HG03045 (cell line): ENCODE results near the gene CLIC3.

ENCODE experiments used
- ATAC-seq: cut with Tn5 transposase; IDR thresholded peaks from one replicate; pipeline ENCODE4 v1.9.1; 2021; ENCODE audit warnings: mild to moderate bottlenecking, moderate library complexity; ENCODE audit not compliant: unreplicated experiment

The CLIC3 gene

GRCh38 chr9:136954270-136955083 is 41.9 kb downstream of the CLIC3 start:
- no peak for ATAC-seq

GRCh38 chr9:136953771-136954269 is 42.5 kb downstream of the CLIC3 start:
- ATAC-seq, result no peak

GRCh38 chr9:136952876-136953770 is 43.2 kb downstream of the CLIC3 start:
- no peak for ATAC-seq

GRCh38 chr9:136952321-136952850 is 44.0 kb downstream of the CLIC3 start:
- ATAC-seq, result no peak

- no peak for ATAC-seq
Observed at GRCh38 chr9:136951541-136952320, 44.6 kb downstream of the CLIC3 start, which contains the start of gene LCN12. Gene LCN12 (plus strand): TSS chr9:136952273. CDS start chr9:136952328, 55 bp downstream.

- no peak for ATAC-seq
Observed at GRCh38 chr9:136950656-136951276, 45.6 kb downstream of the CLIC3 start.

GRCh38 chr9:136949817-136950655 is 46.3 kb downstream of the CLIC3 start:
- ATAC-seq, result peak; percentile 86

GRCh38 chr9:136949239-136949816 is 47.0 kb downstream of the CLIC3 start:
- no peak for ATAC-seq

- no peak for ATAC-seq
Observed at GRCh38 chr9:136947955-136948510, 48.3 kb downstream of the CLIC3 start.

GRCh38 chr9:136947028-136947891 is 49.1 kb downstream of the CLIC3 start:
- no peak for ATAC-seq

- no peak for ATAC-seq
Observed at GRCh38 chr9:136946228-136947027, 49.9 kb downstream of the CLIC3 start.

GRCh38 chr9:136945333-136946227 is 50.8 kb downstream of the CLIC3 start:
- no peak for ATAC-seq
